HG02943 (cell line): ENCODE results near the gene ENPP1.
A peak's percentile ranks its signal among the peaks of the same experiment; 100 is the strongest.

Experiments
- ATAC-seq: cut with Tn5 transposase; IDR thresholded peaks from one replicate; pipeline ENCODE4 v1.9.1; 2021; ENCODE audit warnings: mild to moderate bottlenecking, low read depth, moderate library complexity; ENCODE audit not compliant: unreplicated experiment

Gene ENPP1

GRCh38 chr6:131807644-131808459 is at the start of gene ENPP1:
Gene ENPP1 (plus strand): TSS chr6:131808020. CDS start chr6:131808036, 16 bp downstream.
- ATAC-seq = peak; percentile 55

- ATAC-seq = no peak
Observed at GRCh38 chr6:131758920-131759319, 48.9 kb upstream of the ENPP1 start.

GRCh38 chr6:131761060-131761761 is 46.6 kb upstream of the ENPP1 start:
- no peak for ATAC-seq

- ATAC-seq = no peak
Observed at GRCh38 chr6:131761762-131762067, 46.1 kb upstream of the ENPP1 start.

- ATAC-seq = no peak
Observed at GRCh38 chr6:131762984-131763383, 44.8 kb upstream of the ENPP1 start.

- no peak for ATAC-seq
Observed at GRCh38 chr6:131763749-131764148, 44.1 kb upstream of the ENPP1 start.

GRCh38 chr6:131764350-131764749 is 43.5 kb upstream of the ENPP1 start:
- no peak for ATAC-seq

- no peak for ATAC-seq
Observed at GRCh38 chr6:131765081-131765803, 42.6 kb upstream of the ENPP1 start.

GRCh38 chr6:131765804-131766135 is 42.0 kb upstream of the ENPP1 start:
- no peak for ATAC-seq

- no peak for ATAC-seq
Observed at GRCh38 chr6:131766631-131767030, 41.2 kb upstream of the ENPP1 start.

- no peak for ATAC-seq
Observed at GRCh38 chr6:131768964-131769363, 38.9 kb upstream of the ENPP1 start.

- no peak for ATAC-seq
Observed at GRCh38 chr6:131769385-131770141, 38.3 kb upstream of the ENPP1 start.

GRCh38 chr6:131770776-131771175 is 37.0 kb upstream of the ENPP1 start:
- ATAC-seq = no peak

- ATAC-seq = no peak
Observed at GRCh38 chr6:131773284-131773950, 34.4 kb upstream of the ENPP1 start.

GRCh38 chr6:131775886-131776285 is 31.9 kb upstream of the ENPP1 start:
- ATAC-seq = no peak

GRCh38 chr6:131776985-131777384 is 30.8 kb upstream of the ENPP1 start:
- ATAC-seq = no peak

GRCh38 chr6:131778169-131778568 is 29.7 kb upstream of the ENPP1 start:
- no peak for ATAC-seq

GRCh38 chr6:131779304-131779703 is 28.5 kb upstream of the ENPP1 start:
- no peak for ATAC-seq

GRCh38 chr6:131780600-131780999 is 27.2 kb upstream of the ENPP1 start:
- ATAC-seq = no peak

- no peak for ATAC-seq
Observed at GRCh38 chr6:131781687-131782086, 26.1 kb upstream of the ENPP1 start.
